Left ventricle myocardium inferior (tissue), 1 donor: ENCODE measurements around the gene TIGD3. TPM values are rescaled to one million over a fixed set of nuclear protein-coding genes. Genes with fewer than 3 reads are reported as not detected.
A peak's percentile ranks its signal among the peaks of the same experiment; 100 is the strongest.

ENCODE experiments used
- DNase-seq: peaks from one replicate; pipeline ENCODE4 v3.0.0-alpha.2; 2020
- H3K27ac ChIP-seq: fragments of 200-600 bp; replicated peaks from 2 replicates; pipeline ENCODE4 v1.8.0; 2021
- H3K27me3 ChIP-seq: fragments of 200-600 bp; 2 replicates; pipeline ENCODE4 v1.8.0; 2021; ENCODE audit warnings: low read depth
- H3K36me3 ChIP-seq: fragments of 200-600 bp; 2 replicates; pipeline ENCODE4 v1.8.0; 2021
- H3K4me1 ChIP-seq: fragments of 200-600 bp; 2 replicates; pipeline ENCODE4 v1.8.0; 2021
- H3K4me3 ChIP-seq: fragments of 200-600 bp; 2 replicates; pipeline ENCODE4 v1.8.0; 2021; ENCODE audit warnings: mild to moderate bottlenecking, moderate library complexity
- H3K9me3 ChIP-seq: fragments of 200-600 bp; replicated peaks from 2 replicates; pipeline ENCODE4 v1.8.0; 2021
- intact Hi-C: fragments of 100-400 bp; cut with micrococcal nuclease; formaldehyde crosslinking; loops from one replicate; pipeline ENCODE4 v1.11.0; 2022
- total RNA-seq: library from RNA; stranded (reverse); fragmentation: NEBNext Ultra II Directional; extraction: Animal tissue kit (Norgen Biotek cat#: 25700); gene quantifications from one replicate; pipeline ENCODE4 v1.2.1, GENCODE V29; 2021
- TF ChIP-seq, protein P1 (sequence below): fragments of 200-600 bp; IDR thresholded peaks from 2 replicates; pipeline ENCODE4 v1.8.0; 2021; ENCODE audit warnings: antibody characterized with exemption, mild to moderate bottlenecking, borderline replicate concordance
- donor health status: DM: no; HTN: yes; CAD: no; lungs with severe emphysema.

Gene TIGD3
- total RNA-seq, 1 donor from 2014 or later = 0.44 TPM

DNA sequence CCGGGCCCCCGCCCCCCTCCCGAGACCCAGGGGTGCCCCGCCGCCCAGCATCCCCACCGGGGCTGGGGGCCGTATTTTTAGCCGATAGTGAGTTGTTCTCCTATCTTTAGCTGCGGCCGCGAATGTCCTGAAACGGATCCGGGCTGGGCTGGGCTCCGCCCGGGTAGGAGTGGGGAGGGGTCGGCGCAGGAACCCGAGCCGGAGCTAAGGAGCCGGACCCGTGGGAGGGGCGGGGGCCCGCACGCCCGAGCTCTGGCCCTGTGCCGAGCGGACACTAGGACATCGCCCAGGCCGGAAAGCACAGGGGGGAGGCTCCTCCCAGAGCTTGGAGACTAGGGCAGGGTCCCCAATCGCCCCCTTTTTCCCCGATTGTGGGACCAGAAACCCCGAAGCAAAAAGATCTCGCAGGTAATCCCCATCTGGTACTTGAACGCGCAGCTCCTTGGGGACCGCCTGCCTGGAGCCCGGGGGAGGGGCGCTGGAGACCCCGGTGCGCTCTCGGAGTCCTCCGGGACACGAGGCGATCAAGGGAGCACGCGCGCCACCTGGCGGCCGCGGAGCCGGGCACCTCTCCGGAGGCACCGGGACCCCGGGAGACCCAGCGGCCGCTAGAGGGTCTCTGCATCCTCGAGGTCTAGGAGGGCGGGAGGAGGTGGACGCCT, 39.2 kb upstream of the TIGD3 start:
- no peaks in the 10 kb centered on the region for H3K9me3 ChIP-seq
- H3K4me3 ChIP-seq = peak overlapping the region; percentile 90
- H3K27ac ChIP-seq = peak overlapping the region; percentile 98
- DNase-seq = peak; percentile 82
- intact Hi-C loops = no loop called here
- no peaks in the 10 kb centered on the region for H3K27me3 ChIP-seq
- TF ChIP-seq, protein P1, sequence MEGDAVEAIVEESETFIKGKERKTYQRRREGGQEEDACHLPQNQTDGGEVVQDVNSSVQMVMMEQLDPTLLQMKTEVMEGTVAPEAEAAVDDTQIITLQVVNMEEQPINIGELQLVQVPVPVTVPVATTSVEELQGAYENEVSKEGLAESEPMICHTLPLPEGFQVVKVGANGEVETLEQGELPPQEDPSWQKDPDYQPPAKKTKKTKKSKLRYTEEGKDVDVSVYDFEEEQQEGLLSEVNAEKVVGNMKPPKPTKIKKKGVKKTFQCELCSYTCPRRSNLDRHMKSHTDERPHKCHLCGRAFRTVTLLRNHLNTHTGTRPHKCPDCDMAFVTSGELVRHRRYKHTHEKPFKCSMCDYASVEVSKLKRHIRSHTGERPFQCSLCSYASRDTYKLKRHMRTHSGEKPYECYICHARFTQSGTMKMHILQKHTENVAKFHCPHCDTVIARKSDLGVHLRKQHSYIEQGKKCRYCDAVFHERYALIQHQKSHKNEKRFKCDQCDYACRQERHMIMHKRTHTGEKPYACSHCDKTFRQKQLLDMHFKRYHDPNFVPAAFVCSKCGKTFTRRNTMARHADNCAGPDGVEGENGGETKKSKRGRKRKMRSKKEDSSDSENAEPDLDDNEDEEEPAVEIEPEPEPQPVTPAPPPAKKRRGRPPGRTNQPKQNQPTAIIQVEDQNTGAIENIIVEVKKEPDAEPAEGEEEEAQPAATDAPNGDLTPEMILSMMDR = peak; percentile 99
- peaks cover 89% of the 10 kb centered on the region for H3K4me1 ChIP-seq
- H3K36me3 ChIP-seq = peaks cover 4% of the 10 kb centered on the region

DNA sequence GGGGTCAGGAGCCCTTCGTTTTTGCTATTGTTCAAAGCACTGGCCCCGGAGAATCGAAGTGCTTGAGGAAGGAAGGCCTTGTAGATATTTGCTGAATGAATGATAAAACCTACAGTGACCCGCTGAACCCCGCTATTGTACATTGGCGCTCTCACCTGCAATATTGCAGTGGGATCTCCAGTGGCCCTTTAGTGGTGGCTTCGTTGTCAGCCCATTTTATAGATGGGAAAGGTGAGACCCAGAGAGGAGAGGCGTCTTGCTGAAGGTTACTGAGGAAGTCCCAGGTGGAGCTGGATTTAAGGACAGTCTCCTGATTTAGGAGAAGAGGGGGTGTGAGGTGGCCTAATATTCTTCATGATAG, 38.7 kb upstream of the TIGD3 start:
- H3K9me3 ChIP-seq = no peaks in the 10 kb centered on the region
- H3K4me3 ChIP-seq = peak overlapping the region; percentile 90
- H3K4me1 ChIP-seq = peaks cover 89% of the 10 kb centered on the region
- DNase-seq = no peak
- TF ChIP-seq, protein P1 = peak; percentile 26
- peaks cover 9% of the 10 kb centered on the region for H3K36me3 ChIP-seq
- intact Hi-C loops = no loop called here
- H3K27ac ChIP-seq = peak overlapping the region; percentile 98
- H3K27me3 ChIP-seq = no peaks in the 10 kb centered on the region

DNA sequence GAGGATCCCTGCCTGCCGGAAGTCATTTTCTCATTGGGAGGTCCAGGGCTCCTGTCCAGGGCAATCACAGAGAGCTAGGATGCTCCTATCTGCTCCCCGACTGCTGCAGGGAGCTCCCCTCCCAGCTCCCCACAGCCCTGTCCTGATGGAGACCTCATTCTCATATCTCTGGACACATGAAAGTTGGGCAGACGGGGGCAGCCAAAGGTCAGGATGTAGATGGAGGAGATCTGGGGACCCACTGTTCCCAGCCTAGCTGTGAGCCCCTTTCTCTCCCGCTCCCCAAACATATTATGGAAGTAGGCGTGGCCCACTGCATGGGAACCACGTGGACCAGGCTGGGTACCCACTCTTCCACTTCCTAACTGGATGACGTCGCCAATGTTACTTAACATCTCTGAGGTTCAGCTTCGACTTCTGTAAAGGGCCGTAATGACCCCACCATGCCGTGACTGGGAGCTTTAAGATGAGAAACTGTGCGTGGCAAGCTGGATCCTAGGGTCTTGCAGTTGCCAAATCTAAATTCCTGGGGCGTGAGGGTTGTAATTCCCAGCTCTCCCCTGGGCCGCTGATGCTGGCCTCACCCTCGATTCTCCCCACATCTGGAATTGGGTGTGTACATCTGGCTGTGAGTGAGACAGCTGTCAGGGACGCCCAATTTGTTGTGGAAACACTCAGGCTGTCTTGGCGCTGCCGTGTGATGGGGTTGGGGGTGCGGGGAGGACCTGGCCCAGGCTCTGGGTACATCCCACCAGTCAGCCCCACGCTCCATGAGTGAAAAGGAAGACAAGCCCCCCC, 38.1 kb upstream of the TIGD3 start:
- Histone ChIP-seq H3K27ac (peak overlapping the region; percentile 98), H3K4me3 (peak overlapping the region; percentile 90), H3K36me3 (peaks cover 15% of the 10 kb centered on the region), H3K9me3 (no peaks in the 10 kb centered on the region), H3K27me3 (no peaks in the 10 kb centered on the region), H3K4me1 (peaks cover 90% of the 10 kb centered on the region)
- intact Hi-C loops = no loop called here
- peak; percentile 64 for DNase-seq
- TF ChIP-seq, protein P1 = no peak

DNA sequence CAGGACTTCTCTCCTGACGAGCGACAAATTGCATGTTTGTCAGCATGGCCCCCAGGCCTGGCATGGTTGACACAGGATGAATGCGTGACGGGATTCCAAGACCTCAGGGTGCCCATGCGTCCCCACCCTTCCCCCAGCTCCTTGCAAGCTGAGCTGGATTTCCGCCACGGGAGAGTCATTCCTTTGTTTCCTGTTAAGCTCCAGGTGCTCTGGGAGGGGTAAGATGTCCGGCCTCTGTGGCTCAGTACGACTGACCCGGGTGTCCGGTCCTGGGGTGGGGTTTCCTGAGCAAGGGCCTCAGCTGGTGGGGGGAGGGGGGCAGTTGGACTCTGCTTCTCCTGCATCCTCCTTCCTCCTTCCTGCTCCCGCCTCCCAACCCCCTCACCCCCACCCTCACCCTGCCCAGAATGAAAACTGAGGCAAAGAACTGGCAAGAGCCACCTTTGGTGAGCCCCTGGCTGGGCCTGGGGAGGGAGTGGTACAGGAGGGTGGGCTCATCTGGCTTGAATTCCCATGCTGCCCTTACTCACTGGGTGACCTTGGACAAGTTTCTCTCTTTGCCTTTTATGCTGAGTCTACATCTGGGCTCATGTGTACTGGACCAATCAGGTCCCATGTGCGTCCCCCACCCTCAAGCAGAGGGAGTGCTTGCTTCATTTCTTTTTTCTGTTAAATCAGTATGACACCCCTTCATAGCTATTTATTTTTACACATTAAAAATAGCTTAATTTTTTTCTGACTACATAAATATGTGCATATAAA, 37.3 kb upstream of the TIGD3 start:
- no peaks in the 10 kb centered on the region for H3K27me3 ChIP-seq
- peak; percentile 85 for DNase-seq
- intact Hi-C loops = no loop called here
- H3K9me3 ChIP-seq = no peaks in the 10 kb centered on the region
- peaks cover 95% of the 10 kb centered on the region for H3K4me1 ChIP-seq
- peak overlapping the region; percentile 98 for H3K27ac ChIP-seq
- H3K4me3 ChIP-seq = peak overlapping the region; percentile 90
- peaks cover 21% of the 10 kb centered on the region for H3K36me3 ChIP-seq
- TF ChIP-seq, protein P1 = no peak

DNA sequence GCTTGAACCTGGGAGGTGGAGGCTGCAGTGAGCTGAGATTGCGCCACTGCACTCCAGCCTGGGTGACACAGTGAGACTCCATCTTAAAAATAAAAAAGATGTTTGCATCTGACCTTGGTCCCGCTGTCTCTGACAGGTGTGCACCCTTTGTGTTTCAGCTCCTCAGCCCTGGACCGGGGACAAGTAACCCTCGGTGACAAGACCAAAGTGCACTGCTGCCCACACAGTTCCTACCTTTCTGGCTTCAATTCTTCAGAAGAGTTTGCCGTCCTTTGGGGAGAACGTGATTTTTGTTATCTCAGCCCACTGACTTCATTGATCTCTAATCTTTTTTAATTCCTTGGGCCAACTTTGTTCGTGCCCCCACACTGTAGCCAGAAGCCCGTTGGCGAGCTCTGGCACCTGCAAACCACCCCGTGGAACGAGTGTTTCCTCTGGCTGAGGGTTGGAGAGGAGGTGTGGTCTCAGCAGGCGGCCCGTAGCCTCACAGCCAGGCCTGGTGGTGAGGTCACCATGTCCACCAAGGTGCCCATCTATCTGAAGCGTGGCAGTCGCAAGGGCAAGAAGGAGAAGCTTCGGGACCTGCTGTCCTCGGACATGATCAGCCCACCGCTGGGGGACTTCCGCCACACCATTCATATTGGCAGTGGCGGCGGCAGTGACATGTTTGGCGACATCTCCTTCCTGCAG, 34.0 kb upstream of the TIGD3 start:
- DNase-seq = no peak
- no peaks in the 10 kb centered on the region for H3K27me3 ChIP-seq
- intact Hi-C loops = no loop called here
- TF ChIP-seq, protein P1 = no peak
- H3K4me1 ChIP-seq = peaks cover 71% of the 10 kb centered on the region
- peaks cover 27% of the 10 kb centered on the region for H3K36me3 ChIP-seq
- H3K9me3 ChIP-seq = no peaks in the 10 kb centered on the region
- peak overlapping the region; percentile 26 for H3K4me3 ChIP-seq
- H3K27ac ChIP-seq = peak overlapping the region; percentile 98
